Epithelial cell of prostate (primary cell): ENCODE results near the gene TRIM15.
"Not testable (repeated sequence)": the region's sequence is repeated elsewhere in the genome, so short reads cannot be mapped to it uniquely, and the experiment has no call there.

ENCODE experiments used
- DNase-seq: peaks from one replicate; pipeline ENCODE4 v3.0.0-alpha.2; 2011; ENCODE audit warnings: low read depth, low spot score
- H3K27ac ChIP-seq: fragments of 450-650 bp; 2 replicates; pipeline ENCODE4 v1.5.1; 2017; ENCODE audit warnings: mild to moderate bottlenecking

Gene TRIM15

DNA sequence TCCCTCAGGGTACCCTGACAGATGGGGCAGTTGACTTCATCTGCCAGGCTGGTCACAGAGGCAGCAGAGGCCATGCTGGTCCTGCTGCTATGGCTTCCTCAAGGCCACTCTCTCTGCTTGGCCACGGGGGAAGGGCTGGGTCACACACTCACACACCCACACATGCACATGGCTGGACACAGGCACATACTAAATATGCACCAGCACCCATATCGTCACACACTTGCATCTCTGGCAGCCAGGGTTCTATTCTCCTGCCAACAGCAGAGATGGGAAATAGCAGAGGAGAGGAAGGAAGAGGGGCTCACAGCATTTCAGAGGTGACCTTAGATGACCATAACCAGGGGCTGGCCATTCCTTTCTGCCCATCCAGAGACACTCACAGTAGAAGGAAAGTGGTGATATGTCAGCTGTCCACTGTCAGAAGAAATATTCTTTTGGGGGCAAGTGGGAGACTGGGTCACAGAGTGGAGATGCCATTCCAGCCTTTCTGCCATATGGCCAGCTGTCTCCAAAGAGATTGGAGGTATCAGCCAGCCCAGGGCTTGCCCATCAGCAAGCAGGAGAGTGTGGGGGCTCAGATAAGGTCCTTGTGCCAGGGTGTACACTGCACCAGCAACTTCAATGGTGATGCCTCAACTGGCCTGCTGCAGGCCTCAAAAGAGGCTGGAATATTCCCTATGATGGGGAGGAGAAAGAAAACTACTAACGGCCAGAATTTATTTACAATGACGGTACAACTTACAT lies 2.4 kb upstream of the TRIM15 start, which contains the start of gene TRIM10:
Gene TRIM10 (minus strand): TSS at position 427 of the 747 bp plus-strand sequence. CDS start 353 bp downstream, at position 74.
- DNase-seq = no peak
- H3K27ac ChIP-seq = no peak within 1 kb of the TSS

- no peak for DNase-seq
- no peak overlapping the region for H3K27ac ChIP-seq
Observed at GRCh38 chr6:30162265-30163089, 869 bp upstream of the TRIM15 start.

DNA sequence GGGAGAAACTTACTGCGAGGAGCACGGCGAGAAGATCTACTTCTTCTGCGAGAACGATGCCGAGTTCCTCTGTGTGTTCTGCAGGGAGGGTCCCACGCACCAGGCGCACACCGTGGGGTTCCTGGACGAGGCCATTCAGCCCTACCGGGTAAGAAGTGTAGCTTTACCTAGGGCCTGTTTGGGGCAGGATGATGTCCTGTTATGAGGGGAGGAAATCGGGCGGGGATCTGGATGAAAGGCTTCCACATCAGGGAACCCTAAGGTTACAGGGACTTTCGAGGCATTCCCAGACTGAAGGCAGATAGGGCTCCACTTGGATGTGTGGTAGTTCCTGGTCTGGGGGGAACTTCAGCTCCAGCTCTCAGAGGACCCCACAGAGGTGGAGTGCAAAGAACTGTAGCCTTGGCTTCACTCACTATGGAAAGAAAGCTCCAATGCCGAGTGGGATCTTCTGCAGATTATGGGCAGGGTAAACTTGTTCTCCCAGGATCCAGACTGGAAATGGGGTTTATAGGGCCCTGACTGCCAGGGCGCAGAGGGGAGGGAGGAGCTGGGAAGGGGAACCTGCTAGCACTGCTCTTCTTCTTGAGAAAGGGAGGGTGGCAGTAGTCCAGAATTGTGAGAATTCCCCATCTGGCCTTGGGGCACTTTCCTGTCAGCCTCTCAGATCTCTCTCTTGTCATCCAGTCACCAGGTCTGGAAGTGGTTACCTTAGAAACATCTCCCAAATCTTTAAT lies 740 bp downstream of the TRIM15 start:
- H3K27ac ChIP-seq = no peak overlapping the region
- DNase-seq = no peak

- DNase-seq = no peak
- H3K27ac ChIP-seq = no peak overlapping the region
Observed at GRCh38 chr6:30164714-30165113, 1.4 kb downstream of the TRIM15 start.

DNA sequence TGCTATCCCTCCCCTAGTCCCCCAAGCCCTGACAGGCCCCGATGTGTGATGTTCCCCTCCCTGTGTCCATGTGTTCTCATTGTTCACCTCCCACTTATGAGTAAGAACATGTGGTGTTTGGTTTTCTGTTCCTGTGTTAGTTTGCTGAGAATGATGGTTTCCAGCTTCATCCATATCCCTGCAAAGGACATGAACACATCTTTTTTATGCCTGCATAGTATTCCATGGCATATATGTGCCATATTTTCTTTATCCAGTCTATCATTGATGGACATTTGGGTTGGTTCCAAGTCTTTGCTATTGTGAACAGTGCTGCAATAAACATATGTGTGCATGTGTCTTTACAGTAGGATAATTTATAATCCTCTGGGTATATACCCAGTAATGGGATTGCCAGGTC lies 1.9 kb downstream of the TRIM15 start:
- H3K27ac ChIP-seq, DNase-seq: not testable (repeated sequence)

- no peak overlapping the region for H3K27ac ChIP-seq
- no peak for DNase-seq
Observed at GRCh38 chr6:30167101-30167500, 3.8 kb downstream of the TRIM15 start.

GRCh38 chr6:30168741-30169140 lies 5.4 kb downstream of the TRIM15 start:
- no peak for DNase-seq
- no peak overlapping the region for H3K27ac ChIP-seq

DNA sequence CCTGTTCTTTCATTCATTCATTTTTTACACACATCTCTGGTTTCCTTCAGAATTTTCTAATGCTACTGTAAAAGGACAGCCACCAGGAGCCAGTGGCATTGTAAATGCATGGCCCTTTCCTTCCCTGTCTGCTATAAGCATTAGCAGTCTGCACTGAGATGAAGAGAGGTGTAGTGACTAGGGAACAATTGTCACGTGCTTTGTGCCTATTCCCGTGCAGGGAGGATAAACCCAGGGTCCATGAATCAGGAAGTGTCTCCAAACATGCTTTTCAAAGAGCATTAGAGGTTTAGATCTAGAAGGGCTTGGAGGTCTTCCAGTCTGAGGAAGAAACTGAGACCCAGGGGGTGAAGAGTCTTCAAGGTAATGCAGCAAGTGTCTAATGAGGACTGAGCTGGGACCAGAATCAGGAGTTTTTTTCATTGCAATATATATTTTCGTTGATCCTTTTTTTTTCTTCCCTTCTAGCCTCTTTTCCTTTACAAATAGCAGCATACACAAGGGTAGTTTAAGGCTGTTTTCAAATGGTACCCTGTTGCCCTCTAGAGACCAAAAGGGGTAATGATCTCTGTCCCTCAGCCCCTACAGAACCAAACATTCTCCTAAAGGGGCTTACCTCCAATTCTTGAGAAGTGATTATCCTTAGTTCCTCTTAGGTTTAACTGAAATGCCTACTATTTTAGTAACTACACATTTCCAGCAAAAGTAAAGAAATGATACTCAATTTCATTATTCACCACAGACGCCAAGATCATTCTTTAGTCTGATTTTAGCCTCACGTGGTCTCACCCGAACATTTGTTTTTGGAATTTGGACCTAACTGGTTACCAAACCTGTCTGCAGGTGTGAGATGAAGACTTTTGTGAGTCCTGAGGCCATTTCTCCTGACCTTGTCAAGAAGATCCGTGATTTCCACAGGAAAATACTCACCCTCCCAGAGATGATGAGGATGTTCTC lies 6.6 kb downstream of the TRIM15 start:
- no peak for DNase-seq
- no peak overlapping the region for H3K27ac ChIP-seq

DNA sequence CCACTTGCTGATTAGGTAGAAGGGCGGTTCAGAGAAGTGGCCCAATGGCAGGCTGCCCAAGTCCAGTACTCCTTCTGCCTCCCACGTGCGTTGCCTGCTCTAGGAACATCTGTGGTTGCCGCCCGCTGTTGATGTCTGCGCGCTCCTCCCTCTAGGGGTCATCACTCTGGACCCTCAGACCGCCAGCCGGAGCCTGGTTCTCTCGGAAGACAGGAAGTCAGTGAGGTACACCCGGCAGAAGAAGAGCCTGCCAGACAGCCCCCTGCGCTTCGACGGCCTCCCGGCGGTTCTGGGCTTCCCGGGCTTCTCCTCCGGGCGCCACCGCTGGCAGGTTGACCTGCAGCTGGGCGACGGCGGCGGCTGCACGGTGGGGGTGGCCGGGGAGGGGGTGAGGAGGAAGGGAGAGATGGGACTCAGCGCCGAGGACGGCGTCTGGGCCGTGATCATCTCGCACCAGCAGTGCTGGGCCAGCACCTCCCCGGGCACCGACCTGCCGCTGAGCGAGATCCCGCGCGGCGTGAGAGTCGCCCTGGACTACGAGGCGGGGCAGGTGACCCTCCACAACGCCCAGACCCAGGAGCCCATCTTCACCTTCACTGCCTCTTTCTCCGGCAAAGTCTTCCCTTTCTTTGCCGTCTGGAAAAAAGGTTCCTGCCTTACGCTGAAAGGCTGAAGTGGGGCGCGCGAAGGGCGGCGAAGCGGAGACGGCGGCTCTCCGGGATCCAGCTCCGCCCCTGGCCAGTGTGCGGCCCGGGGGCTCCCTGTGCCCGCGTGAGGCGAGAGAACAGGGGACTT lies 8.5 kb downstream of the TRIM15 start:
- no peak overlapping the region for H3K27ac ChIP-seq
- no peak for DNase-seq

DNA sequence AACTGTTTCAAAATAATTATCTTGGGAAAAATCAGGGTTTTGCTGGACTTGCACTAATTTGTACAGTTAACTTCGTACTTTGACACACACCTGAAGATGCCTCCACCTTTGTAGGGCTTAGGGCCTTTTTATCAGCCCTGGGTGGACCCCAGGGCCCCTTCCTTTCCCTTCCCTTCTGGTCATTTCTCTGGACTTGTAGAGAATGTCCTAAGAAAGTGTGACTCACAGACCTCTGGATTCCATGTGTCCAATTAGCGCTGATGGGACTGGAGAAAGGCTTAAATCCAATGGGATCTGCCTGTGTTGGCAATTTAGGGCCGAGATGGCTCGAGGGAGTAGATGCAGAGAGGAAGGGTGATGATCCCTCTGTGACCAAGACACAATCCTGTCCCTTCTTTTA lies 9.3 kb downstream of the TRIM15 start:
- no peak overlapping the region for H3K27ac ChIP-seq
- DNase-seq = no peak

DNA sequence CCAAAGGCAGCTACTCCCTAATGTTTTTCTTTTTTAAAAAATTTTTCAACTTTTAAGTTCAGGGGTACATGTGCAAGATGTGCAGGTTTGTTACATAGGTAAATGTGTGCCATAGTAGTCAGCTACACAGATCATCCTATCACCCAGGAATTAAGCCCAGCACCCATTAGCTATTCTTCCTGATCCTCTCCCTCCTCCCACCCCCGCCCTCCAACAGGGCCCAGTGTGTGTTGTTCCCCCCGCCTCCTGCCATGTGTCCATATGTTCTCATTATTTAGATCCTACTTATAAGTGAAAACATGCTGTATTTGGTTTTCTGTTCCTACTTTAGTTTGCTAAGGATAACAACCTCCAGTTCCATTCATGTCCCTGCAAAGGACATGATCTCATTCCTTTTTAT lies 12.4 kb downstream of the TRIM15 start:
- DNase-seq = no peak
- no peak overlapping the region for H3K27ac ChIP-seq

GRCh38 chr6:30178837-30179236 lies 15.5 kb downstream of the TRIM15 start:
- DNase-seq = no peak
- H3K27ac ChIP-seq = no peak overlapping the region

- no peak for DNase-seq
- H3K27ac ChIP-seq = no peak overlapping the region
Observed at GRCh38 chr6:30180145-30180544, 16.8 kb downstream of the TRIM15 start.

DNA sequence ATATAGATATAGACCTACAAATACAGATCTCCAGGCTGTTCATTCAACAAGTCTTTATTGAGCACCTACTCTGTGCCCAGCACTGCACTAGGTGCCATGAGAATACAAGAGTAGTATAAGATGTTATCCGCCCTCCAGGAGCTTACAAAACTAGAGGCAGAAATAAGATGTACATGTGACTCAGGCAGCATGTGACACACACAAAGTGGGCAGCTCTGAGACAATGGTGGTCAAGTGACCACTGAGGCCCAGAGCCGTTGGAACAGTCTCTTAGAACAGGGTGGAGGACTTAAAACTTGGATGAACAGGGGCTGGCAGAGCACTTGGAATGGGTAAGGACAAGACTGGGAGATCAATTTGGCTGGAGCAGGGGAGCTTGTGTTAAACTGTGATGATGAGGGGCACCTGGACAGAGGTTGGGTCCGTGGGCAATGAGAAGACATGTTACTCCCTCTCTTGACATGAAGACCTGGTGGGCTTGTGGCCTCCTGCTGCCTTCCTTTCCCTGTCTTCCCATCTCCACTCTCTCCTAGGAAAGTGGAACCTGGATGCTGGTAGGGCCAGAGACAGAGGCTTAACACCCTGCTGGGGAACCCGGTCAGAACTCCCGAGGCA lies 21.2 kb downstream of the TRIM15 start:
- DNase-seq = no peak
- H3K27ac ChIP-seq = no peak overlapping the region

DNA sequence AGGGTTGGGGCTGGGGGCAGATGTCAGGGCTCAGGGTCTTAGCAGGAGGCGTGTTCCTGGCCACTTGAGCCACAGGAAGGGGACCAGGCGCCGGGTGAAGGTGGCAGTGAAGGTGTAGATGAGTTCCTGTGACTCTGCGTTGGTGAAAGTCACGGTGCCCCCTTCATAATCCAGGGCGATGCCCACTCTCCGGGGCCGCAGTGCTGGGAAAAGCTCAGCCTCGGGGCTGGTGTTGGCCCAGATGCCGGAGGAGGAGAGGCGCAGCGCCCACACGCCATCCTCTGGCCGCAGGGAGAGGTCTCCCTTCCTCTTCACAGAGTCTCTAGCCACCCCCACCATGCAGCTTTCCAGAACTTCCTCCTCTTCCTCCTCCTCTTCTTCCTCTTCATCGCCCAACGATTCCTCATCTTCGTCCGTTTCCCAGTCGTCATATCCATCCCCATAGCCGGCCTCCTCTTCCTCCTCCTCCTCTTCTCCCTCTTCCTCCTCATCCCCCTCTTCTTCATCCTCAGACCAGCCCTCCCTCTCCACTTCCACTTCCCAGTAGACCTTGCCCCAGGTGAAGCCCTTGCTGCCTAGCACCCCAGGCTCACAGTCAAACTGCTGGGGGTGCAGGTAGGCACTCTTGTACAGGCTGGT lies 22.6 kb downstream of the TRIM15 start:
- H3K27ac ChIP-seq = no peak overlapping the region
- no peak for DNase-seq

DNA sequence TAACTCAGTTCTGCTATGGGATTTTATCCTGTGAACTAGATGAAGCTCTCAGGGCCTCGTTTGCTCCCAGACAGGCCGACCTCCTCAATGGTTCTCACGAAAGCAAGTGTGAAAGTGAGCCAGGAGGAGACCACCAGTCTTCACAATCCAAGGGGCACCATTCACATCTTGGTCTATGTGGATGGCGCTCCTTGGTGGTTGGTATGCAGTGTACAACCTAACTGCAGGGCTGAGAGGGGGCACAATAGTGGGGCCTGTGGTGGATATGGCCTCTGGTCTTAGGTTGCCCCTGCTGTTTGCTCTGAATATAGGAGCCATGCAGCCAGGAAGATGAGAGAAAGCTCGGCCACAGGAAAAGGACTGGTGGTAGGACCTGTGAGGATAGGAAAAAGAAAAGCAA lies 25.2 kb downstream of the TRIM15 start:
- no peak for DNase-seq
- no peak overlapping the region for H3K27ac ChIP-seq

GRCh38 chr6:30192076-30192475 lies 28.7 kb downstream of the TRIM15 start:
- no peak for DNase-seq
- no peak overlapping the region for H3K27ac ChIP-seq
